Right lobe of liver (tissue), 6 donors: ENCODE data around the gene GRK7. TPM values are rescaled to one million over a fixed set of nuclear protein-coding genes. Genes with fewer than 3 reads are reported as not detected.
"Not testable (repeated sequence)": the region's sequence is repeated elsewhere in the genome, so short reads cannot be mapped to it uniquely, and the experiment has no call there.

Experiments
- ATAC-seq, 4 donors: fragments of 200-7000 bp; cut with Tn5 transposase; one replicate each; pipeline ENCODE4 v1.9.1; 2020; ENCODE audit warnings: mild to moderate bottlenecking in 4 of 4, moderate library complexity in 4 of 4
- DNase-seq, 3 donors: peaks; one replicate each; pipeline ENCODE4 v3.0.0-alpha.2; 2020
- H3K27ac ChIP-seq, 3 donors: fragments of 200-600 bp; one replicate each; pipeline ENCODE4 v1.8.0; 2022
- H3K27me3 ChIP-seq, 2 donors: fragments of 200-600 bp; one replicate each; pipeline ENCODE4 v1.8.0; 2022
- H3K36me3 ChIP-seq, 4 donors: fragments of 200-600 bp; sonication (generic) in 1 of 4; one replicate each; pipeline versions ENCODE4 v1.5.1 to v1.8.0; 2017 to 2022; ENCODE audit warnings: control low read depth in 1 of 4
- H3K4me1 ChIP-seq, 4 donors: fragments of 200-600 bp; sonication (generic) in 1 of 4; one replicate each; pipeline versions ENCODE4 v1.5.1 to v1.8.0; 2017 to 2022; ENCODE audit warnings: control low read depth in 1 of 4
- H3K4me3 ChIP-seq, 3 donors: fragments of 200-600 bp; one replicate each; pipeline ENCODE4 v1.8.0; 2022
- H3K9me3 ChIP-seq, 4 donors: fragments of 200-600 bp; sonication (generic) in 1 of 4; one replicate each; pipeline versions ENCODE4 v1.5.1 to v1.8.0; 2017 to 2022; ENCODE audit warnings: control low read depth in 1 of 4
- POLR2A ChIP-seq: fragments of 450-650 bp; IDR thresholded peaks from one replicate; pipeline ENCODE4 v1.6.1; 2017; ENCODE audit warnings: antibody characterized with exemption, mild to moderate bottlenecking
- WGBS: methylation state at CpG from one replicate; pipeline ENCODE4 v1.1.6; 2018; ENCODE audit warnings: low coverage, low lambda C conversion rate; ENCODE audit not compliant: insufficient coverage; ENCODE audit errors: missing lambda C conversion rate; 5-methylcytosine and 5-hydroxymethylcytosine counted together
- intact Hi-C, 2 donors: fragments of 100-400 bp; cut with DNase I; formaldehyde crosslinking; loops; one replicate each; pipeline versions ENCODE4 v1.11.2 to v1.14.1; 2022
- total RNA-seq, 6 experiments: library from RNA; depleted of rRNA in 2 of 6; stranded (reverse); fragments of >200 nt in 2 of 6; fragmentation: NEBNext Ultra II Directional in 3 of 6; extraction: Animal tissue kit (Norgen Biotek cat#: 25700) in 3 of 6; gene quantifications; one replicate each; pipeline versions ENCODE4 v1.1.0 to v1.2.4, GENCODE V29; 2016 to 2023
- TF ChIP-seq, protein P1 (sequence below), 4 donors: fragments of 200-600 bp in 3 of 4; fragments of 450-650 bp in 1 of 4; IDR thresholded peaks; one replicate each; pipeline versions ENCODE4 v1.5.1 to v1.8.0; 2016 to 2022; ENCODE audit warnings: antibody characterized with exemption in 4 of 4, mild to moderate bottlenecking in 2 of 4
- donor health status: DM: no; HTN: yes; CAD: no.
- donor health status: DM: no; HTN: no; CAD: no.
- donor health status: DM: no; HTN: no; CAD: no.
- donor health status: DM: no; HTN: yes; CAD: no.
- donor health status: DM: no; HTN: yes; CAD: no.

GRK7 gene
- total RNA-seq, 6 experiments from 2014 or later: 0.06 TPM; not detected in 5

DNA sequence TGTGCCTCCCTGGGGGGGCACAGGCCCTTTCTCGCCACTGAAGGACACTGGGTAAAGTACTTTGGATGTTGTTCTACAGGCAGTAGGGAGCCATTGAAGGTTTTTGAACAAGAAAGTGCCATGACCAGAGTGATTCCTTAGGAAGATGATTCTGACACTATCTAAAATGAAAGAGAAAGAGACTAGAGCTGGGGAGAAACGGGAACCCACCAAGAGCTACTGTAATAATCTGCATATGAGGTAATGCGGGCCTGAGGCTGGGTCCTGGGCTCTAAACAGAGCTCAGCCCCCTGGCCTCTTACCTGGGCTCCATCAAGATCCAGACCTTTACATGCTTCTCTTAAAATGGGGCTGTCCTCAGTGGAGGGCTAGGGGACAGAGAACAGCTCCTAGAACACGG is 24.9 kb downstream of the GRK7 start:
- H3K9me3 ChIP-seq: no peaks in the 10 kb centered on the region
- WGBS: 83% methylated on average over 2 of the region's 4 CpGs
- ATAC-seq: no peak
- H3K27ac ChIP-seq: no peak overlapping the region
- DNase-seq: no peak
- H3K27me3 ChIP-seq: no peaks in the 10 kb centered on the region
- H3K4me1 ChIP-seq: no peaks in the 10 kb centered on the region
- intact Hi-C loops: no loop called here
- no peak overlapping the region for H3K4me3 ChIP-seq
- TF ChIP-seq POLR2A: no peak
- TF ChIP-seq, protein P1, sequence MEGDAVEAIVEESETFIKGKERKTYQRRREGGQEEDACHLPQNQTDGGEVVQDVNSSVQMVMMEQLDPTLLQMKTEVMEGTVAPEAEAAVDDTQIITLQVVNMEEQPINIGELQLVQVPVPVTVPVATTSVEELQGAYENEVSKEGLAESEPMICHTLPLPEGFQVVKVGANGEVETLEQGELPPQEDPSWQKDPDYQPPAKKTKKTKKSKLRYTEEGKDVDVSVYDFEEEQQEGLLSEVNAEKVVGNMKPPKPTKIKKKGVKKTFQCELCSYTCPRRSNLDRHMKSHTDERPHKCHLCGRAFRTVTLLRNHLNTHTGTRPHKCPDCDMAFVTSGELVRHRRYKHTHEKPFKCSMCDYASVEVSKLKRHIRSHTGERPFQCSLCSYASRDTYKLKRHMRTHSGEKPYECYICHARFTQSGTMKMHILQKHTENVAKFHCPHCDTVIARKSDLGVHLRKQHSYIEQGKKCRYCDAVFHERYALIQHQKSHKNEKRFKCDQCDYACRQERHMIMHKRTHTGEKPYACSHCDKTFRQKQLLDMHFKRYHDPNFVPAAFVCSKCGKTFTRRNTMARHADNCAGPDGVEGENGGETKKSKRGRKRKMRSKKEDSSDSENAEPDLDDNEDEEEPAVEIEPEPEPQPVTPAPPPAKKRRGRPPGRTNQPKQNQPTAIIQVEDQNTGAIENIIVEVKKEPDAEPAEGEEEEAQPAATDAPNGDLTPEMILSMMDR (IDR thresholded peaks at IDR 0.05): no peak
- H3K36me3 ChIP-seq: no peaks in the 10 kb centered on the region

- 75% methylated on average over 2 of the region's 5 CpGs for WGBS
- ATAC-seq, H3K4me3 ChIP-seq, H3K9me3 ChIP-seq, intact Hi-C loops, H3K27ac ChIP-seq, H3K27me3 ChIP-seq, DNase-seq, H3K36me3 ChIP-seq, H3K4me1 ChIP-seq: not testable (repeated sequence)
Measured at GRCh38 chr3:141788750-141789149, 25.5 kb downstream of the GRK7 start.

DNA sequence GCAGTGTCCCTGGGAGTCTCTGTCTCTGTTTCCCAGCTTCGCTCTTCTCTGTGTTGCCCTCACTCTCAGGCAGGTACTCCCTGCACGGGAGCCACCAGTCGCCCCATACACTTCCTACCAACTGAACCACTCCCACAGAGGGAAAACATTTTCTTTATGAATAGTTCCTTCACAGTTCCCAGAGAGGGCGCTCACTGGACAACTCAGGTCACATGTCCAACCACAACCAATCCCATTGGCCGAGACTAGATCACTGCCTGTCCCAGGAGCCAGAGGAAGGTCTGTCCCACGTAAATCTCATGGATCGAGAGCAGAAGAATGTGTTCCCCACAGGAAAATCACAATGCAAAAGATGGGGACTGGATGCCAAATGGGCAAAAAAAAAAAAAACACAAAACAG is 26.1 kb downstream of the GRK7 start:
- DNase-seq: no peak
- no peaks in the 10 kb centered on the region for H3K4me1 ChIP-seq
- no peaks in the 10 kb centered on the region for H3K9me3 ChIP-seq
- H3K27me3 ChIP-seq: no peaks in the 10 kb centered on the region
- 85% methylated on average over 7 of the region's 7 CpGs for WGBS
- H3K27ac ChIP-seq: no peak overlapping the region
- H3K36me3 ChIP-seq: no peaks in the 10 kb centered on the region
- intact Hi-C loops: no loop called here
- no peak for TF ChIP-seq POLR2A
- TF ChIP-seq, protein P1 (IDR thresholded peaks at IDR 0.05): no peak
- H3K4me3 ChIP-seq: no peak overlapping the region
- ATAC-seq: no peak

- Histone ChIP-seq H3K4me3 (no peak overlapping the region), H3K9me3 (no peaks in the 10 kb centered on the region), H3K36me3 (no peaks in the 10 kb centered on the region), H3K4me1 (no peaks in the 10 kb centered on the region), H3K27ac (no peak overlapping the region), H3K27me3 (no peaks in the 10 kb centered on the region)
- ATAC-seq (no peak), DNase-seq (no peak)
- intact Hi-C loops: no loop called here
- 88% methylated on average over 2 of the region's 4 CpGs for WGBS
- TF ChIP-seq POLR2A: no peak
- TF ChIP-seq, protein P1 (IDR thresholded peaks at IDR 0.05): no peak
Measured at GRCh38 chr3:141790171-141790570, 27.0 kb downstream of the GRK7 start.

GRCh38 chr3:141792495-141792894 is 29.3 kb downstream of the GRK7 start:
- no peak for DNase-seq
- Histone ChIP-seq H3K36me3 (no peaks in the 10 kb centered on the region), H3K27me3 (no peaks in the 10 kb centered on the region), H3K4me1 (peaks cover 0 to 3% (median 0%) of the 10 kb centered on the region in 4 donors), H3K9me3 (no peaks in the 10 kb centered on the region), H3K27ac (no peak overlapping the region), H3K4me3 (no peak overlapping the region)
- TF ChIP-seq POLR2A: no peak
- 100% methylated on average over 1 of the region's 1 CpG for WGBS
- intact Hi-C loops: no loop called here
- ATAC-seq: no peak
